ENCODE measurements around the gene TENT5A. TPM values are rescaled to one million over a fixed set of nuclear protein-coding genes. Genes with fewer than 3 reads are reported as not detected.

The TENT5A gene
- total and polyA plus RNA-seq, 2 donors (not counting 3 experiments of a cell fraction or from before 2014, with no cell fraction given), result 0.26 to 1.2 TPM

GRCh38 chr6:81718126-81718525, 34.4 kb downstream of the TENT5A start:
- Histone ChIP-seq H3K27me3 (ENCODE audit: control insufficient read depth in 2 of 2, insufficient read depth in 2 of 2, low read length in 2 of 2) (no peaks in the 10 kb centered on the region), H3K9ac (replicated peaks; ENCODE audit: extremely low read depth, insufficient read depth, low read length) (no peak overlapping the region), H3K4me2 (ENCODE audit: insufficient read depth, low read length) (no peak overlapping the region), H3K9me3 (replicated peaks; ENCODE audit: control insufficient read depth, insufficient read depth, low read length) (no peaks in the 10 kb centered on the region), H2AFZ (ENCODE audit: low read depth, low read length) (no peak overlapping the region), H4K20me1 (replicated peaks; ENCODE audit: control insufficient read depth, extremely low read depth, insufficient read depth, low read length) (no peaks in the 10 kb centered on the region), H3K4me3 (replicated peaks in 1 of 3; ENCODE audit: insufficient read depth in 1 of 3, low read depth in 1 of 3, low read length in 3 of 3) (no peak overlapping the region), H3K27ac (ENCODE audit: insufficient read depth, low read depth, low read length) (no peak overlapping the region), H3K9me1 (replicated peaks; ENCODE audit: control insufficient read depth, extremely low read depth, insufficient read depth, low read length) (no peaks in the 10 kb centered on the region), H3K4me1 (ENCODE audit: control insufficient read depth, extremely low read depth, insufficient read depth, low read length) (no peaks in the 10 kb centered on the region), H3K36me3 (ENCODE audit: control insufficient read depth in 2 of 2, extremely low read depth in 1 of 2, insufficient read depth in 2 of 2, low read length in 2 of 2) (no peaks in the 10 kb centered on the region), H3K79me2 (ENCODE audit: control insufficient read depth, insufficient read depth, low read length) (no peaks in the 10 kb centered on the region)
- intact Hi-C loops (cut with micrococcal nuclease) (no loop called here), dilution Hi-C loops (cut with MboI; ENCODE audit: extremely low pct_ligation_motif_present, low sequenced_read_pairs) (no loop called here)
- FAIRE-seq (no peak), DNase-seq (ENCODE audit: low read depth, low spot score) (no peak)
- POLR2A ChIA-PET, result no interaction called here
- TF ChIP-seq POLR2A (IDR thresholded peaks at IDR 0.05; ENCODE audit: low read depth, low read length) (no peak), FOS (IDR thresholded peaks at IDR 0.05; ENCODE audit: borderline replicate concordance, insufficient read depth, low read length) (no peak), GATA2 (IDR thresholded peaks at IDR 0.05; ENCODE audit: insufficient read depth, insufficient read length, low read depth, low read length) (no peak), MYC (IDR thresholded peaks at IDR 0.05; ENCODE audit: low read depth, low read length) (no peak), POLR2AphosphoS5 (IDR thresholded peaks at IDR 0.05; ENCODE audit: insufficient read depth, low read depth, low read length) (no peak), EZH2 (IDR thresholded peaks at IDR 0.05; ENCODE audit: borderline replicate concordance, low read depth, low read length, severe bottlenecking) (no peak), JUN (IDR thresholded peaks at IDR 0.05; ENCODE audit: borderline replicate concordance, insufficient read depth, insufficient read length, low read depth) (no peak), CTCF (IDR thresholded peaks at IDR 0.05; ENCODE audit: extremely low read depth in 1 of 2, insufficient read depth in 1 of 2, low read depth in 1 of 2, low read length in 2 of 2) (no peak)
- TF ChIP-seq, protein P1, sequence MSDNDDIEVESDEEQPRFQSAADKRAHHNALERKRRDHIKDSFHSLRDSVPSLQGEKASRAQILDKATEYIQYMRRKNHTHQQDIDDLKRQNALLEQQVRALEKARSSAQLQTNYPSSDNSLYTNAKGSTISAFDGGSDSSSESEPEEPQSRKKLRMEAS (IDR thresholded peaks at IDR 0.05; ENCODE audit: insufficient read depth, insufficient read length), result no peak
- CTCF ChIA-PET, result no interaction called here
- BruUV-seq (replicated peaks), result no TSS peak
